OCI-LY1 (cell line): ENCODE results near the gene B4GALT1.

Experiments used
- EZH2 ChIP-seq: fragments of 200-600 bp; sonication (generic), shearing (Covaris generic); IDR thresholded peaks from 2 replicates; pipeline ENCODE4 v1.8.0; 2017; ENCODE audit warnings: borderline replicate concordance, mixed run types, mild to moderate bottlenecking, antibody characterized with exemption, low read length, moderate library complexity, mixed read lengths
- TF ChIP-seq, protein P1 (sequence below): fragments of 200-600 bp; sonication (generic), shearing (Covaris generic); IDR thresholded peaks from 2 replicates; pipeline ENCODE4 v1.5.1; 2017; ENCODE audit warnings: mild to moderate bottlenecking, antibody characterized with exemption, low read length, moderate library complexity, mixed read lengths

GRCh38 chr9:33142535-33142934, 24.6 kb downstream of the B4GALT1 start:
- TF ChIP-seq, protein P1, sequence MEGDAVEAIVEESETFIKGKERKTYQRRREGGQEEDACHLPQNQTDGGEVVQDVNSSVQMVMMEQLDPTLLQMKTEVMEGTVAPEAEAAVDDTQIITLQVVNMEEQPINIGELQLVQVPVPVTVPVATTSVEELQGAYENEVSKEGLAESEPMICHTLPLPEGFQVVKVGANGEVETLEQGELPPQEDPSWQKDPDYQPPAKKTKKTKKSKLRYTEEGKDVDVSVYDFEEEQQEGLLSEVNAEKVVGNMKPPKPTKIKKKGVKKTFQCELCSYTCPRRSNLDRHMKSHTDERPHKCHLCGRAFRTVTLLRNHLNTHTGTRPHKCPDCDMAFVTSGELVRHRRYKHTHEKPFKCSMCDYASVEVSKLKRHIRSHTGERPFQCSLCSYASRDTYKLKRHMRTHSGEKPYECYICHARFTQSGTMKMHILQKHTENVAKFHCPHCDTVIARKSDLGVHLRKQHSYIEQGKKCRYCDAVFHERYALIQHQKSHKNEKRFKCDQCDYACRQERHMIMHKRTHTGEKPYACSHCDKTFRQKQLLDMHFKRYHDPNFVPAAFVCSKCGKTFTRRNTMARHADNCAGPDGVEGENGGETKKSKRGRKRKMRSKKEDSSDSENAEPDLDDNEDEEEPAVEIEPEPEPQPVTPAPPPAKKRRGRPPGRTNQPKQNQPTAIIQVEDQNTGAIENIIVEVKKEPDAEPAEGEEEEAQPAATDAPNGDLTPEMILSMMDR = no peak
- no peak for TF ChIP-seq EZH2
